Right hindlimb (tissue), 1 donor: ENCODE data around the gene FOXA1.

ENCODE experiments used
- DNase-seq: peaks from one replicate; pipeline ENCODE4 v3.0.0-alpha.2; 2018

FOXA1 gene

DNA sequence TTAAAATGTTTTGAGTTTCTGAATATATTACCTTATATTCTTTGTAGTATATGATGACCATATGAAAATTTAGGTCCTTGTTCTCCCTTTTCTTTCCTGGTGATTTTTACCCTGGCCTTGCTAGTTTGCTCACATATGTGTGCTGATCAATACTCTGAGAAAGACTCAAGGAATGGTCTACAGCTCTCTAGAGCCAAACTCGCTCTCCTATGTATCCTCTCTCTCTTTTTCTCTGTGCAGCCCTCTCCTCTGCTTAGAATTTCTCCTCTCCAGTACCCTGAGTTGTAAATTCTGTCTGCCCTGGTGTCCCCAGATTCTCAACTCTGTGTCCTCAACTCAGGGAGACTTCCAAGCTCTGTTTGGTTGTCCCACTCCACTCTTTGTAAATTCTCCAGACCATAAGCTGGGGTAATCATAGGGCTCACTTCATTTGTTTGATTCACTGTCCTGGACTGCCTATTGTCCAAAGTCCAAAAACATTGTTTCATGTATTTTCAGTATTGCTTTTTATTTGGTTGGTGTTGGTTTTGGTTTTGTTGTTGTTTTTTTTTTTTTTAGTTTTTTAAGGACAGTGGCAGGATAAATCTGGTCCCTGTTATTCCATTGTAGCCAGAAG, 41.0 kb downstream of the FOXA1 start:
- DNase-seq: no peak

DNA sequence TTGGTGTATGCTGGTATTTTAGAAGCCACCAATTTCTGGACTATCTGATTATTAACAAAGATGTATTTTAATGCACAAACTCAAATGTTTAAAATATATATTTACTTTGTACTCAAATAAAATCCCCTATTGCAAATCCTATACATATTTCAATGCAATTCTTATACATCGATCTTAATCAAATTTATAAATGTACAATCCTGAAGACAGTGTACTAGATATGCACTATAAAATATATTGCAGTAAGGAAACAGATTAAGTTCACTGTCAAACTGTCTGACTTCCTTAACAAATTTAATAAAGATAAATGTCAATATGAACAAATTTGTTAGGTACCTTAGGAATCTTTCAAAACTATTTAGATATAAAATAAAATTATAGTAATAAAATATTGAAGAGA, 43.9 kb downstream of the FOXA1 start:
- DNase-seq: no peak

DNA sequence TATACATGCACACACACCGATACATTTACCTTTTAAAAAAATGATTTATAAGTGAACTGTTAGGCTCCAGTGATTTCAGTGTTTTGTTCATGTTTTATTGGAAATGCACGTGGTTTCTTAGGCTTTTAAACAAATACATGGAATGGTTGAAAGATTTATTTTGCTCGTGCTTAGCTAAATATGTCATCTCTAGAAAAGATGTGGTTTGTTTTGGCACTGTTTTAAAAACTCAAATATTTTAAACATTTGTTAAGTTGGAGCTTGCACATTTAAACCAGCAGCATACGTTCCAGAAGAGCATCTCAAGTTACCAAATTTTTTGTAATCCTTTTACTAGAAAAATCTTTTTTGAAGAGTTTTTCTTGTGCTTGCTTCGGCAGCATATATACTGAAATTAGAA, 44.5 kb downstream of the FOXA1 start:
- DNase-seq: no peak

DNA sequence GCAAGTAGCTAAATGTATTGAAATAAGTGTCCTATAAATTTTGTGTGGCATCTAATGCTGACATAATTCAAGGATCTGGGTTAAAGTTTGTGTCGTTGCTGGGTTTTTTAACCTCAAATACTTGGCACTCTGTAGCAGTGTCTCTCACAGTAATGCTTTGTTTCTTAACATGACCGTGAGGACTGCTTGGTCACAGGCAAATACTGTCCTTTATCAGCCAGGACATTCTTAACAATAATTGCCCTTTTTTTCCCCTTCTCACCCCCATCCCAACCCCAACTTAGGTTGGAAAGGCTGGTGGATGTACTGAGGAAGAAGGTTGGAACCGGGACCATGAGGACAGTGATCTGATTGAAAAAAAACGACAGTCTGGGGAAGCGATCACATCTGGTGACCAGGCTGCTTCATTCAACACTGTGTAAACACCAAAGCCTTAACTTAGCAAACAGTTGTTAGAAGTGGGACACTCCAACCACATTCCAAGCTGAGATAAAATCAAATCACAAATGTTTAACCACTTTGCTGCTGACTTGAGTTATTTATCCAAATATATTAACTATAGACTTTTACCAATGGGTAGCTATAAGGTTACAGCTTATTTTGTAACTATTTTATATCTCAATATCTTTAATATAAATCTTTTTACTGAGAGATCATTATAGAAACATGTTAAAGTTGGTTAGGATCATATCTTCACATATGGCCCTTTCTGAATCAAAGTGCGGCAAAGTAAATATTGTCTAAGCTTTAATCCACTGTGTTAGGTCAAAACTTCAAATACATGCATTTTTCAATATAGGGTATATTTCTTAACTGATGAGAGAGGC, 48.2 kb downstream of the FOXA1 start:
- no peak for DNase-seq

DNA sequence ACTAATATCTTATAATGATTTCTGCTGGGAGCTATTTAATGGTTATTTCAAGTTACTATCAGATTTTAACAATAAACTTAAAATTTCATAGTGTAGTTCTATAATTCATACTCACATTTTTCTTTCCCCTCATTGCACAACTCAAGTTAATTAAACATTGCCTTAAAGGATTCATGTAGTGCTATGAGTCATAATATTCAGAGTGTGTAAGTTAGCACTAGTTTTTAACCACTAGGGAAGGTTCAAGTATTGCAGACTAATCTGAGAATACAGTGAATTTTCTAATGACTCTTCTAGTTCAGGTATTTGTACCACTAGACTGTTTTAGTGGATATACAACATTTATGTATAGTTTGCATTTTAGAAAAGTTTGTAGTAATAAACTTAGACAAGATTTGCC, 49.9 kb downstream of the FOXA1 start:
- no peak for DNase-seq

DNA sequence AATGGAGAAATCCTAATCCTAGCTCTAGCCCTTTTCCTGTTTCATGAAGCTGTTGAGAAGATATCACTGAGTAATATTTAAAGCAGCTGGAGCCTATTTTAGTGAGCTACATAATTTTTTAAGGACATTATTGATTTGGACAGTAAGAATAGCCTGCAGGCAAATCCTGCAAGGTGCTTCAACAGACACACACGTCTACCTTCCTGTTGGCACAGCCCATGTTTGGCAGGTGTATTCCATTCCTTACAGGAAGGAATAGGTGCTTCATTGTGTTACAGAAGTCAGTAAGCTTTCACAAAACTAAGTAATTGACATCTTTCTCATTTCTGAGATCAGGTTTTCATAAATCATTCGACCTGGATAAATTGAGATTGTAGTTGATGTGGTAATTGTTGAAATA, 50.6 kb downstream of the FOXA1 start:
- no peak for DNase-seq

DNA sequence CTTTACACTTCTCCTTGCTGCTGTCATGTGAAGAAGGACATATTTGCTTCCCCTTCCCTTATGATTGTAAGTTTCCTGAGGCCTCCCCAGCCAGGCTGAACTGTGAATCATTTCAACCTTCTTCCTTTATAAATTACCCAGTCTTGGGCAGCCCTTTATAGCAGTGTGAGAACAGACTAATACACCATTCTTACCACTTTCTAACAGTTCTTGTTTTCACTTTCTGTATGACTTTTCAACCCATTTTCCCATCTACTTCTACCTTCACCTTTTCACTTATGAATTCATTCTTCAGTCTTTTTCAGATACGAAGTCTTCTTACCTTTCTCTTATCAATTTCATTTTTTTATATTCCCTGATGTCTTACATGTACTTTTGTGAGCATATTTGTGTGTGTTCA, 55.1 kb downstream of the FOXA1 start:
- no peak for DNase-seq
